ENCODE results near the gene TNFAIP8L2. TPM values are rescaled to one million over a fixed set of nuclear protein-coding genes. Genes with fewer than 3 reads are reported as not detected.
A peak's percentile ranks its signal among the peaks of the same experiment; 100 is the strongest.
"Not testable (repeated sequence)": the region's sequence is repeated elsewhere in the genome, so short reads cannot be mapped to it uniquely, and the experiment has no call there.

TNFAIP8L2 gene
- total RNA-seq, 1 donor from 2014 or later = 9.3 TPM

- no peak for ATAC-seq (ENCODE audit: low read depth)
- CTCF ChIA-PET = no interaction called here
These were observed 27.8 kb downstream of the TNFAIP8L2 start for GRCh38 chr1:151184211-151184610.

GRCh38 chr1:151187205-151187604 is 30.8 kb downstream of the TNFAIP8L2 start:
- intact Hi-C loops (cut with micrococcal nuclease) = no loop called here
- ATAC-seq (ENCODE audit: low read depth) (no peak), DNase-seq (no peak)
- H3K36me3 Mint-ChIP-seq (ENCODE audit: low read depth) = peaks cover 41% of the 10 kb centered on the region
- H3K27ac Mint-ChIP-seq = no peak overlapping the region
- no peak overlapping the region for H3K4me3 Mint-ChIP-seq
- CTCF ChIA-PET = no interaction called here
- TF ChIP-seq CTCF (IDR thresholded peaks at IDR 0.05) = no peak
- POLR2A ChIA-PET = interaction anchor here (0.6 kb wide), 1 partner anchor 846 kb away, joined by 5 read pairs; no protein-coding TSS in a partner anchor
- H3K27me3 Mint-ChIP-seq = no peaks in the 10 kb centered on the region
- H3K9me3 Mint-ChIP-seq = no peaks in the 10 kb centered on the region
- H3K4me1 Mint-ChIP-seq = peaks cover 34% of the 10 kb centered on the region

More at GRCh38 chr1:151184211-151184610, 27.8 kb downstream of the TNFAIP8L2 start:
- POLR2A ChIA-PET = interaction anchor here (0.6 to 1.2 kb wide), 2 partner anchors 11 to 732 kb away, joined by 3 to 4 read pairs; no protein-coding TSS in a partner anchor
- intact Hi-C loops (cut with micrococcal nuclease) = no loop called here
- Mint-ChIP-seq H3K9me3 (no peaks in the 10 kb centered on the region), H3K27ac (no peak overlapping the region), H3K4me3 (no peak overlapping the region), H3K36me3 (ENCODE audit: low read depth) (peaks cover 62% of the 10 kb centered on the region), H3K27me3 (no peaks in the 10 kb centered on the region), H3K4me1 (peaks cover 22% of the 10 kb centered on the region)
- no peak for TF ChIP-seq CTCF (IDR thresholded peaks at IDR 0.05)
- DNase-seq = no peak

GRCh38 chr1:151188667-151189066 is 32.2 kb downstream of the TNFAIP8L2 start:
- Mint-ChIP-seq H3K4me1 (peaks cover 34% of the 10 kb centered on the region), H3K36me3 (ENCODE audit: low read depth) (peaks cover 28% of the 10 kb centered on the region), H3K27ac (peak overlapping the region; percentile 99), H3K4me3 (peak overlapping the region; percentile 100)
- ATAC-seq (ENCODE audit: low read depth); H3K27me3 Mint-ChIP-seq; CTCF ChIA-PET; intact Hi-C loops (cut with micrococcal nuclease); H3K9me3 Mint-ChIP-seq; DNase-seq: not testable (repeated sequence)
- POLR2A ChIA-PET = interaction anchor here (2.0 kb wide), 1 partner anchor 138 kb away, joined by 10 read pairs; the partner anchor contains the start of gene PI4KB

- Mint-ChIP-seq H3K9me3 (no peaks in the 10 kb centered on the region), H3K27me3 (no peaks in the 10 kb centered on the region), H3K4me3 (peak within 1 kb of the TSS; percentile 100), H3K36me3 (ENCODE audit: low read depth) (peaks cover 18% of the 10 kb centered on the region), H3K27ac (peak within 1 kb of the TSS; percentile 99), H3K4me1 (peaks cover 34% of the 10 kb centered on the region)
- DNase-seq = peak; percentile 73
- intact Hi-C loops (cut with micrococcal nuclease) = loop anchor here (1.0 to 10.0 kb wide), 5 partner anchors 8 to 805 kb away; partner anchors contain the start of genes ARNT, PIP5K1A, RFX5 and S100A10
- TF ChIP-seq CTCF (IDR thresholded peaks at IDR 0.05) = no peak
- ChIA-PET CTCF (interaction anchor here (0.7 to 1.2 kb wide), 4 partner anchors 62 to 150 kb away, joined by 3 to 5 read pairs (median 4); no protein-coding TSS in a partner anchor), POLR2A (interaction anchor here (0.5 to 2.2 kb wide), 36 partner anchors 9 to 1066 kb away, joined by 3 to 29 read pairs (median 5); partner anchors contain the start of genes CDC42SE1, ENSA, GABPB2 and LYSMD1)
- peak; percentile 93 for ATAC-seq (ENCODE audit: low read depth)
These were observed 33.4 kb downstream of the TNFAIP8L2 start, which contains the start of gene VPS72 for GRCh38 chr1:151189637-151190445. Gene VPS72 (minus strand): TSS chr1:151190197. CDS start chr1:151190121, 76 bp downstream.

GRCh38 chr1:151192047-151192446 is 35.6 kb downstream of the TNFAIP8L2 start:
- Mint-ChIP-seq H3K9me3 (no peaks in the 10 kb centered on the region), H3K4me3 (no peak overlapping the region), H3K27me3 (no peaks in the 10 kb centered on the region), H3K4me1 (peaks cover 34% of the 10 kb centered on the region), H3K36me3 (ENCODE audit: low read depth) (peaks cover 5% of the 10 kb centered on the region), H3K27ac (no peak overlapping the region)
- DNase-seq (no peak), ATAC-seq (ENCODE audit: low read depth) (no peak)
- ChIA-PET POLR2A (no interaction called here), CTCF (no interaction called here)
- intact Hi-C loops (cut with micrococcal nuclease) = loop anchor here (10.0 kb wide), 1 partner anchor 803 kb away; the partner anchor contains the start of gene S100A10
- TF ChIP-seq CTCF (IDR thresholded peaks at IDR 0.05) = no peak

Measured in activated B cell treated with CpG ODN at 0.5 μM for 24 hours (primary cell).